Type B pancreatic cell (in vitro differentiated cells): Measurements from ENCODE around the gene CEBPE. TPM values are rescaled to one million over a fixed set of nuclear protein-coding genes. Genes with fewer than 3 reads are reported as not detected.

Experiments used
- DNase-seq: peaks from one replicate; pipeline ENCODE4 v3.0.0; 2021; ENCODE audit warnings: mixed read lengths; ENCODE audit not compliant: unreplicated experiment; ENCODE audit errors: extremely low spot score
- H3K27ac Mint-ChIP-seq: 2 replicates; pipeline ENCODE4 v1.8.0; 2021; ENCODE audit warnings: mild to moderate bottlenecking, mixed read lengths
- H3K27me3 Mint-ChIP-seq: 2 replicates; pipeline ENCODE4 v1.8.0; 2021; ENCODE audit warnings: mixed read lengths
- H3K36me3 Mint-ChIP-seq: 2 replicates; pipeline ENCODE4 v1.8.0; 2021; ENCODE audit warnings: mixed read lengths
- H3K4me1 Mint-ChIP-seq: one replicate; pipeline ENCODE4 v1.8.0; 2021; ENCODE audit warnings: mixed read lengths; ENCODE audit not compliant: unreplicated experiment
- H3K4me3 Mint-ChIP-seq: 2 replicates; pipeline ENCODE4 v1.8.0; 2021; ENCODE audit warnings: mild to moderate bottlenecking, mixed read lengths
- H3K9me3 Mint-ChIP-seq: 2 replicates; pipeline ENCODE4 v1.8.0; 2021; ENCODE audit warnings: mixed read lengths
- CTCF ChIP-seq: fragments of 200-600 bp; sonication (generic); conservative IDR thresholded peaks from 2 replicates; pipeline ENCODE4 v1.5.0; 2021; ENCODE audit warnings: antibody characterized with exemption, mild to moderate bottlenecking
- total RNA-seq: library from RNA; stranded (reverse); gene quantifications from 2 replicates; pipeline ENCODE4 v1.2.1, GENCODE V29; 2021; ENCODE audit warnings: low replicate concordance

The CEBPE gene
- total RNA-seq, 1 donor from 2014 or later: not detected

GRCh38 chr14:23104070-23104590 is 14.9 kb downstream of the CEBPE start:
- no peak overlapping the region for H3K4me3 Mint-ChIP-seq
- H3K27ac Mint-ChIP-seq: no peak overlapping the region
- peaks cover 27% of the 10 kb centered on the region for H3K4me1 Mint-ChIP-seq
- DNase-seq: no peak
- peaks cover 16% of the 10 kb centered on the region for H3K27me3 Mint-ChIP-seq
- TF ChIP-seq CTCF: no peak
- peaks cover 2% of the 10 kb centered on the region for H3K36me3 Mint-ChIP-seq
- no peaks in the 10 kb centered on the region for H3K9me3 Mint-ChIP-seq

- H3K27me3 Mint-ChIP-seq: peaks cover 16% of the 10 kb centered on the region
- no peak overlapping the region for H3K4me3 Mint-ChIP-seq
- H3K36me3 Mint-ChIP-seq: peaks cover 6% of the 10 kb centered on the region
- DNase-seq: no peak
- H3K9me3 Mint-ChIP-seq: no peaks in the 10 kb centered on the region
- H3K4me1 Mint-ChIP-seq: peaks cover 27% of the 10 kb centered on the region
- TF ChIP-seq CTCF: no peak
- no peak overlapping the region for H3K27ac Mint-ChIP-seq
These were observed 15.5 kb downstream of the CEBPE start for GRCh38 chr14:23103581-23103980.

GRCh38 chr14:23102801-23103200 is 16.3 kb downstream of the CEBPE start:
- Mint-ChIP-seq H3K27ac (no peak overlapping the region), H3K9me3 (no peaks in the 10 kb centered on the region)
- DNase-seq: no peak

GRCh38 chr14:23101986-23102625 is 16.9 kb downstream of the CEBPE start:
- H3K27me3 Mint-ChIP-seq: peaks cover 16% of the 10 kb centered on the region
- DNase-seq: no peak
- peaks cover 14% of the 10 kb centered on the region for H3K36me3 Mint-ChIP-seq
- H3K27ac Mint-ChIP-seq: no peak overlapping the region
- peaks cover 29% of the 10 kb centered on the region for H3K4me1 Mint-ChIP-seq
- no peak for TF ChIP-seq CTCF
- H3K9me3 Mint-ChIP-seq: no peaks in the 10 kb centered on the region
- H3K4me3 Mint-ChIP-seq: no peak overlapping the region

More at GRCh38 chr14:23102801-23103200, 16.3 kb downstream of the CEBPE start:
- Mint-ChIP-seq H3K36me3 (peaks cover 7% of the 10 kb centered on the region), H3K27me3 (peaks cover 16% of the 10 kb centered on the region), H3K4me1 (peaks cover 27% of the 10 kb centered on the region), H3K4me3 (no peak overlapping the region)
- TF ChIP-seq CTCF: no peak

GRCh38 chr14:23101213-23101970 is 17.7 kb downstream of the CEBPE start:
- DNase-seq: no peak
- H3K27ac Mint-ChIP-seq: no peak overlapping the region
- peaks cover 16% of the 10 kb centered on the region for H3K27me3 Mint-ChIP-seq
- peaks cover 26% of the 10 kb centered on the region for H3K4me1 Mint-ChIP-seq
- TF ChIP-seq CTCF: no peak
- peaks cover 17% of the 10 kb centered on the region for H3K36me3 Mint-ChIP-seq
- H3K4me3 Mint-ChIP-seq: no peak overlapping the region
- H3K9me3 Mint-ChIP-seq: no peaks in the 10 kb centered on the region
